ENCODE results near the gene PWWP2A.

GRCh38 chr5:160076997-160077396, 42.3 kb downstream of the PWWP2A start:
- TF ChIP-seq, protein P1, sequence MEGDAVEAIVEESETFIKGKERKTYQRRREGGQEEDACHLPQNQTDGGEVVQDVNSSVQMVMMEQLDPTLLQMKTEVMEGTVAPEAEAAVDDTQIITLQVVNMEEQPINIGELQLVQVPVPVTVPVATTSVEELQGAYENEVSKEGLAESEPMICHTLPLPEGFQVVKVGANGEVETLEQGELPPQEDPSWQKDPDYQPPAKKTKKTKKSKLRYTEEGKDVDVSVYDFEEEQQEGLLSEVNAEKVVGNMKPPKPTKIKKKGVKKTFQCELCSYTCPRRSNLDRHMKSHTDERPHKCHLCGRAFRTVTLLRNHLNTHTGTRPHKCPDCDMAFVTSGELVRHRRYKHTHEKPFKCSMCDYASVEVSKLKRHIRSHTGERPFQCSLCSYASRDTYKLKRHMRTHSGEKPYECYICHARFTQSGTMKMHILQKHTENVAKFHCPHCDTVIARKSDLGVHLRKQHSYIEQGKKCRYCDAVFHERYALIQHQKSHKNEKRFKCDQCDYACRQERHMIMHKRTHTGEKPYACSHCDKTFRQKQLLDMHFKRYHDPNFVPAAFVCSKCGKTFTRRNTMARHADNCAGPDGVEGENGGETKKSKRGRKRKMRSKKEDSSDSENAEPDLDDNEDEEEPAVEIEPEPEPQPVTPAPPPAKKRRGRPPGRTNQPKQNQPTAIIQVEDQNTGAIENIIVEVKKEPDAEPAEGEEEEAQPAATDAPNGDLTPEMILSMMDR (IDR thresholded peaks at IDR 0.05): no peak
- TF ChIP-seq POLR2A (IDR thresholded peaks at IDR 0.05) (no peak), EP300 (IDR thresholded peaks at IDR 0.05) (no peak)

Measured in ovary (tissue), 3 donors.